VCaP (cell line): ENCODE data around the gene GUK1.

Source experiments
- H3K27ac ChIP-seq: fragments of 450-650 bp; 2 replicates; pipeline ENCODE4 v1.5.1; 2017
- TF ChIP-seq, protein P1 (sequence below): fragments of 450-650 bp; conservative IDR thresholded peaks from 2 replicates; pipeline ENCODE4 v1.5.1; 2017; ENCODE audit warnings: mild to moderate bottlenecking, moderate library complexity

Gene GUK1

DNA sequence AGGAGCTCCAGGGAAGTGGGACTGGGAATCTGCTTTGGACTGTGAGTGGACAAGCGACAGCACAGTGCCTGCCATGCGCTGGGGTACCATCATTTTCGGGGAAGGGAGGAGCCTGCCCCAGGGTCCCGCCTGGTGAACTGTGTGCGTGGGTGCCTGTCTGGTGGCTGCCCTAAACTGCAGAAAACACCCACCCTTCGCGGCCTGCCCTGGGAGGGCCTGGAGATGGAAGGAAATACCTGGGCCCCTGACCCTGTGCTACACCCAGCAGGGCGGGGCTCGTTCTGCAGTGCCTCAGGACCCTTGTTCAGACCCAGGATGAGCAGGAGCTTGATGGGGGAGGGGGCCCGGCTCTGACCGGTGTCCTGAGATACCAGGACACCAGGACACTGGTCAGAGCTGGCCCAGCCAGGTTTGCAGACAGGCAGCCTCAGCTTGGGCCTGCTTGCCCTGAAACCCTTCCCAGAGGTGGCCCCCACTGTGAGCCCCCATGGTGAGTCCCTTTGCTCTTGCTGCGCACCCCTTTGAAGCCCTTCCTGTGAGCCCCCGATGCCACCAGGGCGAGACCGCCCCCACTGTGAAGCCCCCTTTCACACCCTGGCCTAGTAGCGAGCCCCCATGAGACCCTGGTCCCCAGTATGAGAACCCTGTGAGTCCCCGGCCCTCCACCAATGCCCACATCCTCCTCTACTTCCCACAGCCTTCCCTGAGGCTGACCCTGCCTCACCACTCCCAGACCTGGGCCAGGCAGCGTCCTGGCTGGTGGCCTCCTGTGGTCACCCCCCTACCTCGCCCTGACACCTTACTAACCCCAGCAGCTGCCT is 12.2 kb downstream of the GUK1 start:
- TF ChIP-seq, protein P1, sequence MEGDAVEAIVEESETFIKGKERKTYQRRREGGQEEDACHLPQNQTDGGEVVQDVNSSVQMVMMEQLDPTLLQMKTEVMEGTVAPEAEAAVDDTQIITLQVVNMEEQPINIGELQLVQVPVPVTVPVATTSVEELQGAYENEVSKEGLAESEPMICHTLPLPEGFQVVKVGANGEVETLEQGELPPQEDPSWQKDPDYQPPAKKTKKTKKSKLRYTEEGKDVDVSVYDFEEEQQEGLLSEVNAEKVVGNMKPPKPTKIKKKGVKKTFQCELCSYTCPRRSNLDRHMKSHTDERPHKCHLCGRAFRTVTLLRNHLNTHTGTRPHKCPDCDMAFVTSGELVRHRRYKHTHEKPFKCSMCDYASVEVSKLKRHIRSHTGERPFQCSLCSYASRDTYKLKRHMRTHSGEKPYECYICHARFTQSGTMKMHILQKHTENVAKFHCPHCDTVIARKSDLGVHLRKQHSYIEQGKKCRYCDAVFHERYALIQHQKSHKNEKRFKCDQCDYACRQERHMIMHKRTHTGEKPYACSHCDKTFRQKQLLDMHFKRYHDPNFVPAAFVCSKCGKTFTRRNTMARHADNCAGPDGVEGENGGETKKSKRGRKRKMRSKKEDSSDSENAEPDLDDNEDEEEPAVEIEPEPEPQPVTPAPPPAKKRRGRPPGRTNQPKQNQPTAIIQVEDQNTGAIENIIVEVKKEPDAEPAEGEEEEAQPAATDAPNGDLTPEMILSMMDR, result no peak
- no peak overlapping the region for H3K27ac ChIP-seq

DNA sequence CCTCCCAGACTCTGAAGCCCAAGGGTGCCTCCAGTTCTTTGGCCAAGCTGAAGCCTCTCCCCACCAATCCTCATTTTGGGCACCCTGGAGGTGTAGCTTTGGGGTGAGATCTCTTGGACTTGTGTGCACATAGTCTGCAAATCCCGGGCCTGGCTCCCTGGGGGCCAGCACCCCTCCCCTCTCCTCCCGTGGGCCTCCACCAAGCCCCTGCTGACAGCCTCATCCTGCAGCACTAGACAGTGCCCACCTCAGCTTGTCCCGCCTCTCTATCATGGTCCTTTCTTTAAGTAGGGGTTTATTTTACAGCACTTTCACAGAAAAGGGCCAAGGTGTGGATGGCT is 12.8 kb downstream of the GUK1 start:
- TF ChIP-seq, protein P1, result no peak
- H3K27ac ChIP-seq, result no peak overlapping the region

DNA sequence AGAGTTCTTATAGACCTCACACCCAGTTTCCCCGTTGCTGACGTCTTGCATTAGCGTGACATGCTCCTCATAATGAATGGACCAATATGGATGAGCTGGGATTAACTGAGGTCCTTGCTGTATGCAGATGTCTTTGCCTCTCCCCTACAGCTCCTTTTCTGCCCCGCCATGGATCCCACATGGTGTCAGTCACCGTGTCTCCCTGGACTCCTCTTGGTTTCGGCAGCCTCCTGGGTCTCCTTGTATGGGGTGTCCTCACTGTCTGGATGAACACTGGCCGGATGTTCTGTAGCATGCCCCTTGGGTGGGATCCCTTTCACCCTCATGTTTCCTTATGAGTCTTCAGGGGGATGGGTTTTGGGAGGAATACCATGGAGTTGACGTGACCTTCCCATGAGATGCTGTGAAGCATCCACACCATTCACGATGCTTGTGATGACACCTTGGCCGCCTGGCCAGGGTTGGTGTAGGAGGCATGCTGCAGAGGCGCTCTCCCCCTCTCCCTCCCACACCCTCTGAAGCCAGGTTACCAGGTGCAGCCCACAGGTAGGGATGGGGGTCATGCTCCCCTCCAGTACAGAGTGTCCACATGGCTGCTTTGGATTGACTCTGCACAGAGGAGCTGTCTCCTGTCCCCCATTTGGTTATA is 14.1 kb downstream of the GUK1 start:
- TF ChIP-seq, protein P1, result no peak
- H3K27ac ChIP-seq, result no peak overlapping the region

DNA sequence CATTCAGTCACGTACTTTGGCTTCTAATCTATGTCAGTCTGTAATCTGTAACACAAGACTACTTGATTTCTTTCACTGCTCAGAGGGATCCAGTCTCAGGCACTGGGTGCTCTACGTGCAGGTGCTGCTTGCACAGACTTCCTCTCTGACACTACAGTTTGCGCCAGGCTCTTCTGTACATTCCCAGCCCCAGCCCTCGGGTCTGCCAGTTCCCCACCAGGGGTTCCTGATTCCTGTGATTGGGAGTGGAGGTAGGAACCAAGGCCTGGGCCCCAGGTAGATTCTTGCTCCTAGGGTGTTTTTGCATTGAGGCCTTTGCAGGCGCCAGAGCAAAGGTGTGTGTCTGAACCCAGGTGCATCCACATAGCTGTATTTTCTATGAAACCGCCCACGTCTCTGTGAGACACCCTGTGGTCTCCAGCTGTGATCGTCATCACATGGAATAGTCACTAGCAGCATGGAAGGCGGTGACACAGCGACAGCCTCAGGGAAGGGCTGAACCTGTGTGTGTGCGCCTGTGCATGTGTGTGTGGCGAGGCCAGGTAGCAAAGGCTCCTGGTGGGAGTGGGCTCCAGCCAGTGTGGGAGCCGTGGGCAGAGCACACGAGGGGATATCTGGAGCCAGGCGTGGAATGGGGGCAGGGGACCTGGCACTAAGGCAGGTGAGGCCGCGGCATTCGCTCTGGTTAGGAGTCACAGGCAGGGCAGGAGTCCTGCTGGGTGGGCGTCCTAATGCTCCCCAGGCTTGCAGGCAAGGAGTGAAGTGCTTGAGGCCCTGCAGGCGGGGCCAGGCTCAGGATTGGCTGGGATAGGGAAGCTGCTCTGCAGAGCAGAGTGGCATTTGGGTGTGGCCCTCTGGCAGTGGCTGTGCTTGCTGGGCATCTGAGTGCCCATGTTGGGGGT is 14.8 kb downstream of the GUK1 start:
- H3K27ac ChIP-seq, result no peak overlapping the region
- TF ChIP-seq, protein P1, result no peak

DNA sequence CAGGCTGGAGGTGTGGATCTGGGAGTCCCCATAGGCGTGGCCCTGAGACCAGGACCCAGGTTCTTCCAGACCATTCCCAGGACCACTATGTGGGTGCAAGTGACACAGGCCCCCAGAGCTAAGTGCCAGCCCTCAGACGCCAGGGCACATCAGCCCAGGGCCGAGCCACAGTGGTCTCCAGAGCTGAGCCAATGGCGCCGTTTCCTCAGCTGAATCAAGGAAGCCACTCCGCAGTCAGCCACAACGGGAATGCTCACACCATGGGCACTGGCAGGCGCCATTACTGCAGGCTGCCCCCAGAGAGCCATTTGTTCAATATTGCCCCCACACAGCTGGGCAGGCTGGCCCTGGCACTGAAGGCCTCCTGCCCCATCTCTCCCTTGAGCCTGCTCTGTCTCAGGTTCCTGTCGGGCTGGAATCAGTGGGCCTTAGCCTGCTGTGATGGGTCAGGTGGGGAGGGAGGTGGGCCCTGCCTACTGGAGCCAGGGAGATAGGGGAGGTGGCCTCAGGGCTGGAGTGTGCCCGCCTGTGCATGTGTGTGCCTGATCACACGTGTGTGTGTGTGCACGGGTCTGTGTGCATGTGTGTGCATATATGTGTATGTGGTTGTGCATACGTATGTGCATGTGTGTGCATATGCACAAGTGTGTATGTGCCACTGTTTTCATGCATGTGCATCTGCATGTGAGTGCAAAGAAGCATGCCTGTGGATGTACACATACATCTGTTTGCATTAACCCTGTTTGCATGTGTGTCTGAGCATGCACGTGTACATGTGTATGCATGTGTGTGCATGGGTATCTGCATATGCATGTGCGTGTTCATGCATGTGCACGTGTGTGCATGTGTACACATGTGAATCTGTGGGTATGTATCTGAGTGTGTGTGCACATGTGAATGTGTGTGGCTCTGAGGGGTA is 15.8 kb downstream of the GUK1 start:
- H3K27ac ChIP-seq, result no peak overlapping the region
- TF ChIP-seq, protein P1, result no peak

DNA sequence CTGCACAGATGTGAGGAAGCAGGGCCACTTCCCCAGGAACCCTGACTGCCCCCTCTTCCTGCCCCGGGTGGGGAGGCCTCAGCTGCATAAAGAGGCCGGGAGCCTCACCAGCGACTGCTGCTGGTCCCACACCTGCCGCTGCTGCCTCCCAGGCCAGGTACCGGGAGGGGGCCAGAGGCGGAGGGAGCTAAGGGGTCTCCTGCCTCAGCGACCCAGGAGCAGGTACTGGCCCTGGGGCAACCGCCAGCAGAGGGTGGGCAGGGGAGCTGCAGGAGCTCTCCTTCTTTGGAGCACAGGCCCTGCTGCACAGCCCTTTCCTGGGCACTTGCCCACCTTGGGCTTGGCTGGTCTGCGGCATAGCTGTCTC is 16.4 kb downstream of the GUK1 start:
- TF ChIP-seq, protein P1, result no peak
- H3K27ac ChIP-seq, result no peak overlapping the region
